ENCODE measurements around the gene RPS6KB1. TPM values are rescaled to one million over a fixed set of nuclear protein-coding genes. Genes with fewer than 3 reads are reported as not detected.

The RPS6KB1 gene
- polyA plus RNA-seq, 1 of the 3 experiments (the other 2 are of a cell fraction) = 13.4 TPM

DNA sequence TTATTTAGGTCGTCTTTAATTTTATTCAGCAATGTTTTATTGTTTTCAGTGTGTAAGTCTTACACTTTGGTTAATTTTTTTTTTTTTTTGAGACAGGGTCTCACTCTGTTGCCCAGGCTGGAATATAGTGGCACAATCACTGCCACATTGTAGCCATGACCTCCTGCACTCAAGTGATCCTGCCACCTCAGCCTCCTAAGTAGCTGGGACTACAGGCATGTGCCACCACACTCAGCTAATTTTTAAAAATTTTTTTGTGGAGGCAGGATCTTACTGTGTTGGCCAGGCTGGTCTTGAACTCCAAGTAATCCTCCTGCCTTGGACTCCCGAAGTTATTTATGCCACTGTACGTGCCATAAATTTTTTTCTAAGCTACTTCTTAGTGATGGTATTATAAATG is 14.5 kb downstream of the RPS6KB1 start:
- H3K9me3 ChIP-seq = no peaks in the 10 kb centered on the region
- no peaks in the 10 kb centered on the region for H3K9me2 ChIP-seq
- H4K20me1 ChIP-seq (ENCODE audit: insufficient read depth) = peaks cover 25% of the 10 kb centered on the region; the same call in 1 of the 2 replicates
- no peaks in the 10 kb centered on the region for H3K4me1 ChIP-seq (ENCODE audit: control insufficient read depth in 1 of 2, insufficient read depth in 2 of 2, low read depth in 1 of 2, low read length in 1 of 2)
- no peak overlapping the region for H3K9ac ChIP-seq
- H3K36me3 ChIP-seq (replicated peaks in 1 of 2; ENCODE audit: control insufficient read depth in 1 of 2, insufficient read depth in 2 of 2, low read length in 1 of 2) = peaks cover 5 to 14% of the 10 kb centered on the region in 2 experiments
- ChIA-PET CTCF (interaction anchor here (0.6 to 2.3 kb wide), 3 partner anchors 129 to 160 kb away, joined by 4 to 8 read pairs (median 6); no protein-coding TSS in a partner anchor), POLR2A (no interaction called here)
- peaks cover 28% of the 10 kb centered on the region for H3F3A ChIP-seq (replicated peaks; ENCODE audit: insufficient read depth)
- no peak overlapping the region for H3K4me3 ChIP-seq (ENCODE audit: low read depth in 2 of 2, low read length in 1 of 2)
- 94% methylated on average over 3 of the region's 3 CpGs for WGBS (ENCODE audit: low lambda C conversion rate)
- DNase-seq = no peak
- H3K4me2 ChIP-seq = no peak overlapping the region
- H3K27ac ChIP-seq (ENCODE audit: low read depth in 2 of 2, low read length in 1 of 2) = no peak overlapping the region
- H3K27me3 ChIP-seq (ENCODE audit: insufficient read depth) = no peaks in the 10 kb centered on the region
- peaks cover 77% of the 10 kb centered on the region for H3K79me2 ChIP-seq (ENCODE audit: insufficient read depth)
- H2AFZ ChIP-seq (ENCODE audit: low read depth) = no peak overlapping the region
- no peak for TF ChIP-seq YY1 (IDR thresholded peaks at IDR 0.05; ENCODE audit: low read depth)
- TF ChIP-seq SIN3A (IDR thresholded peaks at IDR 0.05; ENCODE audit: borderline replicate concordance, low read depth, low read length) = no peak
- no peak for TF ChIP-seq JUND (IDR thresholded peaks at IDR 0.05)
- no peak for TF ChIP-seq RCOR1 (IDR thresholded peaks at IDR 0.05; ENCODE audit: low read length)
- TF ChIP-seq SMC3 (IDR thresholded peaks at IDR 0.05; ENCODE audit: low read depth, low read length) = no peak
- no peak for TF ChIP-seq GABPA (IDR thresholded peaks at IDR 0.05; ENCODE audit: low read depth)
- TF ChIP-seq FOSL2 (IDR thresholded peaks at IDR 0.05; ENCODE audit: borderline replicate concordance, low read depth) = no peak
- no peak for TF ChIP-seq RXRA (IDR thresholded peaks at IDR 0.05; ENCODE audit: borderline replicate concordance, low read depth)
- no peak for TF ChIP-seq TAF1 (IDR thresholded peaks at IDR 0.05; ENCODE audit: borderline replicate concordance, low read depth, low read length)
- TF ChIP-seq, protein P1, sequence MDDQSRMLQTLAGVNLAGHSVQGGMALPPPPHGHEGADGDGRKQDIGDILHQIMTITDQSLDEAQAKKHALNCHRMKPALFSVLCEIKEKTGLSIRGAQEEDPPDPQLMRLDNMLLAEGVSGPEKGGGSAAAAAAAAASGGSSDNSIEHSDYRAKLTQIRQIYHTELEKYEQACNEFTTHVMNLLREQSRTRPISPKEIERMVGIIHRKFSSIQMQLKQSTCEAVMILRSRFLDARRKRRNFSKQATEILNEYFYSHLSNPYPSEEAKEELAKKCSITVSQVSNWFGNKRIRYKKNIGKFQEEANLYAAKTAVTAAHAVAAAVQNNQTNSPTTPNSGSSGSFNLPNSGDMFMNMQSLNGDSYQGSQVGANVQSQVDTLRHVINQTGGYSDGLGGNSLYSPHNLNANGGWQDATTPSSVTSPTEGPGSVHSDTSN (IDR thresholded peaks at IDR 0.05) = no peak
- TF ChIP-seq RFX5 (IDR thresholded peaks at IDR 0.05; ENCODE audit: low read length) = no peak
- TF ChIP-seq MXI1 (IDR thresholded peaks at IDR 0.05; ENCODE audit: low read depth, low read length) = no peak
- TF ChIP-seq FOXJ3 (CRISPR knock-in tag; IDR thresholded peaks at IDR 0.05) = no peak
- no peak for TF ChIP-seq CHD2 (IDR thresholded peaks at IDR 0.05; ENCODE audit: low read length, partially characterized antibody)
- no peak for TF ChIP-seq TCF12 (IDR thresholded peaks at IDR 0.05)
- no peak for TF ChIP-seq NFIC (IDR thresholded peaks at IDR 0.05; ENCODE audit: borderline replicate concordance)

GRCh38 chr17:59914274-59914854 is 21.4 kb downstream of the RPS6KB1 start:
- H4K20me1 ChIP-seq (ENCODE audit: insufficient read depth) = no peaks in the 10 kb centered on the region
- DNase-seq = peak; percentile 75
- no peaks in the 10 kb centered on the region for H3K27me3 ChIP-seq (ENCODE audit: insufficient read depth)
- no peaks in the 10 kb centered on the region for H3K4me1 ChIP-seq (ENCODE audit: control insufficient read depth in 1 of 2, insufficient read depth in 2 of 2, low read depth in 1 of 2, low read length in 1 of 2)
- WGBS (ENCODE audit: low lambda C conversion rate) = 93% methylated on average over 1 of the region's 1 CpG
- H3K79me2 ChIP-seq (ENCODE audit: insufficient read depth) = peaks cover 12% of the 10 kb centered on the region
- peaks cover 30% of the 10 kb centered on the region for H3F3A ChIP-seq (replicated peaks; ENCODE audit: insufficient read depth)
- peaks cover 28 to 68% of the 10 kb centered on the region in 2 experiments for H3K36me3 ChIP-seq (replicated peaks in 1 of 2; ENCODE audit: control insufficient read depth in 1 of 2, insufficient read depth in 2 of 2, low read length in 1 of 2)
- H3K4me3 ChIP-seq (ENCODE audit: low read depth in 2 of 2, low read length in 1 of 2) = no peak overlapping the region
- H3K9me3 ChIP-seq = no peaks in the 10 kb centered on the region
- no peak overlapping the region for H3K27ac ChIP-seq (ENCODE audit: low read depth in 2 of 2, low read length in 1 of 2)
- no peaks in the 10 kb centered on the region for H3K9me2 ChIP-seq
- no peak overlapping the region for H2AFZ ChIP-seq (ENCODE audit: low read depth)
- CTCF ChIA-PET = interaction anchor here (0.6 to 8.1 kb wide), 53 partner anchors 9 to 203 kb away, joined by 3 to 129 read pairs (median 5); partner anchors contain the start of genes RNFT1, RPS6KB1 and TUBD1
- POLR2A ChIA-PET = interaction anchor here (1.0 kb wide), 1 partner anchor 50 kb away, joined by 3 read pairs; the partner anchor contains the start of gene RNFT1
- H3K4me2 ChIP-seq = no peak overlapping the region
- H3K9ac ChIP-seq = no peak overlapping the region
- TF ChIP-seq ELF1 (IDR thresholded peaks at IDR 0.05) (no peak), MEF2A (IDR thresholded peaks at IDR 0.05; ENCODE audit: borderline replicate concordance, low read depth) (no peak), USF2 (IDR thresholded peaks at IDR 0.05; ENCODE audit: borderline replicate concordance, low read depth, low read length) (no peak), MXI1 (IDR thresholded peaks at IDR 0.05; ENCODE audit: low read depth, low read length) (no peak), RAD21 (IDR thresholded peaks at IDR 0.05; ENCODE audit: low read length) (peak; percentile 72), GABPA (IDR thresholded peaks at IDR 0.05; ENCODE audit: low read depth) (no peak), CHD2 (IDR thresholded peaks at IDR 0.05; ENCODE audit: low read length, partially characterized antibody) (no peak), EZH2phosphoT487 (IDR thresholded peaks at IDR 0.05; ENCODE audit: borderline replicate concordance, low read depth) (no peak), YY1 (IDR thresholded peaks at IDR 0.05; ENCODE audit: low read depth) (no peak), SMC3 (IDR thresholded peaks at IDR 0.05; ENCODE audit: low read depth, low read length) (peak; percentile 62)
- TF ChIP-seq, protein P2, sequence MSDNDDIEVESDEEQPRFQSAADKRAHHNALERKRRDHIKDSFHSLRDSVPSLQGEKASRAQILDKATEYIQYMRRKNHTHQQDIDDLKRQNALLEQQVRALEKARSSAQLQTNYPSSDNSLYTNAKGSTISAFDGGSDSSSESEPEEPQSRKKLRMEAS (IDR thresholded peaks at IDR 0.05; ENCODE audit: low read depth) = no peak
- TF ChIP-seq, protein P1 (IDR thresholded peaks at IDR 0.05) = no peak
- TF ChIP-seq, protein P3, sequence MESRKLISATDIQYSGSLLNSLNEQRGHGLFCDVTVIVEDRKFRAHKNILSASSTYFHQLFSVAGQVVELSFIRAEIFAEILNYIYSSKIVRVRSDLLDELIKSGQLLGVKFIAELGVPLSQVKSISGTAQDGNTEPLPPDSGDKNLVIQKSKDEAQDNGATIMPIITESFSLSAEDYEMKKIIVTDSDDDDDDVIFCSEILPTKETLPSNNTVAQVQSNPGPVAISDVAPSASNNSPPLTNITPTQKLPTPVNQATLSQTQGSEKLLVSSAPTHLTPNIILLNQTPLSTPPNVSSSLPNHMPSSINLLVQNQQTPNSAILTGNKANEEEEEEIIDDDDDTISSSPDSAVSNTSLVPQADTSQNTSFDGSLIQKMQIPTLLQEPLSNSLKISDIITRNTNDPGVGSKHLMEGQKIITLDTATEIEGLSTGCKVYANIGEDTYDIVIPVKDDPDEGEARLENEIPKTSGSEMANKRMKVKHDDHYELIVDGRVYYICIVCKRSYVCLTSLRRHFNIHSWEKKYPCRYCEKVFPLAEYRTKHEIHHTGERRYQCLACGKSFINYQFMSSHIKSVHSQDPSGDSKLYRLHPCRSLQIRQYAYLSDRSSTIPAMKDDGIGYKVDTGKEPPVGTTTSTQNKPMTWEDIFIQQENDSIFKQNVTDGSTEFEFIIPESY (IDR thresholded peaks at IDR 0.05; ENCODE audit: borderline replicate concordance, low read depth) = no peak
